Endothelial cell of umbilical vein (primary cell): Measurements from ENCODE around the gene CALN1. TPM values are rescaled to one million over a fixed set of nuclear protein-coding genes. Genes with fewer than 3 reads are reported as not detected.
"Not testable (repeated sequence)": the region's sequence is repeated elsewhere in the genome, so short reads cannot be mapped to it uniquely, and the experiment has no call there.

Source experiments
- BruUV-seq: library from RNA; stranded (reverse); fragments of 400-500 nt; replicated peaks from 2 replicates; lab custom pipeline; 2021; lab: Mats Ljungman, UMichigan
- CTCF ChIA-PET: fragments of 300-600, 350-600 bp; sonication (Branson Sonifier 250); formaldehyde crosslinking; loops from one replicate; lab custom pipeline; 2021; ENCODE audit warnings: antibody characterized with exemption, inconsistent platforms; lab: Charles Lee
- POLR2A ChIA-PET: fragments of 300-600, 350-600 bp; sonication (Branson Sonifier 250); formaldehyde crosslinking; loops from one replicate; lab custom pipeline; 2021; ENCODE audit warnings: antibody characterized with exemption, inconsistent platforms; lab: Charles Lee
- DNase-seq: peaks from one replicate; pipeline ENCODE4 v3.0.0-alpha.2; 2011; ENCODE audit warnings: low read depth, low spot score
- FAIRE-seq: peaks from 2 replicates; lab custom pipeline; 2011; peaks lifted over from hg19 to GRCh38; lab: Jason Lieb, UNC
- H2AFZ ChIP-seq: 2 replicates; pipeline ENCODE4 v1.6.0; 2012; ENCODE audit warnings: low read depth, low read length, control low read depth, inconsistent platforms
- H3K27ac ChIP-seq: 2 replicates; pipeline ENCODE4 v1.5.1; 2011; ENCODE audit warnings: low read depth, mild to moderate bottlenecking, control low read depth, low read length, moderate library complexity; ENCODE audit not compliant: insufficient read depth
- H3K27me3 ChIP-seq, 2 experiments: 2 replicates each; pipeline versions ENCODE4 v1.6.0 to v1.6.1; 2011; ENCODE audit warnings: low read length in 2 of 2, mixed read lengths in 1 of 2; ENCODE audit not compliant: control insufficient read depth in 2 of 2, insufficient read depth in 2 of 2
- H3K36me3 ChIP-seq, 2 experiments: 2 replicates in 1 of 2; 3 replicates in 1 of 2; pipeline ENCODE4 v1.5.1; 2011; ENCODE audit warnings: low read length in 2 of 2, mild to moderate bottlenecking in 1 of 2, moderate library complexity in 1 of 2; ENCODE audit not compliant: control insufficient read depth in 2 of 2, insufficient read depth in 2 of 2; ENCODE audit errors: extremely low read depth in 1 of 2
- H3K4me1 ChIP-seq: 3 replicates; pipeline ENCODE4 v1.5.1; 2011; ENCODE audit warnings: mild to moderate bottlenecking, low read length; ENCODE audit not compliant: control insufficient read depth, insufficient read depth; ENCODE audit errors: extremely low read depth
- H3K4me2 ChIP-seq: 2 replicates; pipeline ENCODE4 v1.6.1; 2011; ENCODE audit warnings: low read length, control low read depth, mixed read lengths; ENCODE audit not compliant: insufficient read depth
- H3K4me3 ChIP-seq, 3 experiments: fragments of 200-600 bp in 1 of 3; sonication (generic), shearing (Covaris generic) in 1 of 3; replicated peaks in 1 of 3; 2 replicates each; pipeline ENCODE4 v1.5.1; 2011 to 2016; ENCODE audit warnings: control low read depth in 3 of 3, low read length in 3 of 3, mild to moderate bottlenecking in 2 of 3, inconsistent platforms in 1 of 3, low read depth in 1 of 3, moderate library complexity in 1 of 3; ENCODE audit not compliant: insufficient read depth in 1 of 3
- H3K79me2 ChIP-seq: 2 replicates; pipeline ENCODE4 v1.6.0; 2012; ENCODE audit warnings: low read length, inconsistent platforms; ENCODE audit not compliant: control insufficient read depth, insufficient read depth
- H3K9ac ChIP-seq: replicated peaks from 2 replicates; pipeline ENCODE3; 2011; ENCODE audit warnings: low read length, control low read depth; ENCODE audit not compliant: insufficient read depth; ENCODE audit errors: extremely low read depth
- H3K9me1 ChIP-seq: replicated peaks from 3 replicates; pipeline ENCODE4 v1.6.0; 2011; ENCODE audit warnings: mild to moderate bottlenecking, low read length; ENCODE audit not compliant: control insufficient read depth, insufficient read depth; ENCODE audit errors: extremely low read depth
- H3K9me3 ChIP-seq: replicated peaks from 2 replicates; pipeline ENCODE4 v1.5.1; 2012; ENCODE audit warnings: low read length, inconsistent platforms; ENCODE audit not compliant: control insufficient read depth, insufficient read depth
- H4K20me1 ChIP-seq: replicated peaks from 2 replicates; pipeline ENCODE3; 2011; ENCODE audit warnings: mild to moderate bottlenecking, low read length; ENCODE audit not compliant: control insufficient read depth, insufficient read depth; ENCODE audit errors: extremely low read depth
- EZH2 ChIP-seq: IDR thresholded peaks from 2 replicates; pipeline ENCODE4 v1.6.1; 2012; ENCODE audit warnings: borderline replicate concordance, low read depth, mild to moderate bottlenecking, moderate library complexity, low read length, inconsistent platforms; ENCODE audit not compliant: severe bottlenecking
- FOS ChIP-seq: IDR thresholded peaks from 2 replicates; pipeline ENCODE4 v1.6.1; 2011; ENCODE audit warnings: mild to moderate bottlenecking, low read length, moderate library complexity, borderline replicate concordance; ENCODE audit not compliant: insufficient read depth
- POLR2A ChIP-seq: IDR thresholded peaks from 2 replicates; pipeline ENCODE4 v1.6.1; 2012; ENCODE audit warnings: low read depth, mild to moderate bottlenecking, control low read depth, low read length
- dilution Hi-C: fragments of 300-500 bp; cut with MboI; formaldehyde crosslinking; loops from one replicate; pipeline ENCODE4 v1.15.0; 2019; ENCODE audit warnings: low sequenced_read_pairs; ENCODE audit not compliant: extremely low pct_ligation_motif_present
- intact Hi-C: fragments of 100-400 bp; cut with micrococcal nuclease; formaldehyde crosslinking; loops from one replicate; pipeline ENCODE4 v1.10.0; 2022
- polyA plus RNA-seq, 4 experiments: library from polyadenylated mRNA; depleted of rRNA in 3 of 4; stranded (reverse) in 3 of 4; unstranded in 1 of 4; fragments of >200 nt; gene quantifications; 2 replicates each; pipeline versions ENCODE4 v1.2.1 to v1.2.3, GENCODE V29; 2011 to 2012; ENCODE audit warnings: missing spikeins in 1 of 4
- total RNA-seq: library from RNA; stranded (reverse); gene quantifications from 2 replicates; pipeline ENCODE4 v1.2.3, GENCODE V29; 2021

CALN1 gene
- total and polyA plus RNA-seq, 2 donors (not counting 3 experiments of a cell fraction or from before 2014, with no cell fraction given), result not detected

DNA sequence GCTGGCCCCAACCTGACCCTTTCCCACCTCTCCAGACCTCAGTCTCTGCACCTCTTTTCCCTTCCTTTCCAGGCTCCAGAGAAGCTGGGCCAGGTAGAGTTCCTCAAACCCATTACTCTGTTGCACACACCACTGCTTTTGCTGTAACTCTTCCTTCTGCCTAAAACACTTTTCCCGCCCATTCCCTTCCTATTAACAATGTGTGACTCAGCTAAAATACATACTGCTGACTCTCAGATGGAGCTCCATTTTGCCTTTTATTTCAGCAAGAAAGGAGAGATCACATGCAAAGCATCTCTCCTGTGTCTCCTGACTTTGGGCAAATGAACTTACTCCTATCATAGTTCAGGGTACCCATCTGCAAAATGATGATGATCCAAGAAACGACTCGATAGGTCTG lies 201.0 kb downstream of the CALN1 start:
- intact Hi-C loops, result no loop called here
- TF ChIP-seq POLR2A (no peak), FOS (no peak), EZH2 (no peak)
- ChIA-PET CTCF (no interaction called here), POLR2A (interaction anchor here (0.7 kb wide), 1 partner anchor 230 kb away, joined by 4 read pairs; no protein-coding TSS in a partner anchor)
- H3K9me1 ChIP-seq, result no peaks in the 10 kb centered on the region
- H2AFZ ChIP-seq, result no peak overlapping the region
- H3K27ac ChIP-seq, result no peak overlapping the region
- H3K36me3 ChIP-seq, result no peaks in the 10 kb centered on the region
- no TSS peak for BruUV-seq
- H3K27me3 ChIP-seq, result no peaks in the 10 kb centered on the region
- dilution Hi-C loops, result no loop called here
- H3K4me2 ChIP-seq, result no peak overlapping the region
- H3K4me1 ChIP-seq, result no peaks in the 10 kb centered on the region
- FAIRE-seq (no peak), DNase-seq (no peak)
- H3K9ac ChIP-seq, result no peak overlapping the region
- H3K79me2 ChIP-seq, result no peaks in the 10 kb centered on the region
- H3K4me3 ChIP-seq, result no peak overlapping the region
- no peaks in the 10 kb centered on the region for H3K9me3 ChIP-seq
- H4K20me1 ChIP-seq, result no peaks in the 10 kb centered on the region

DNA sequence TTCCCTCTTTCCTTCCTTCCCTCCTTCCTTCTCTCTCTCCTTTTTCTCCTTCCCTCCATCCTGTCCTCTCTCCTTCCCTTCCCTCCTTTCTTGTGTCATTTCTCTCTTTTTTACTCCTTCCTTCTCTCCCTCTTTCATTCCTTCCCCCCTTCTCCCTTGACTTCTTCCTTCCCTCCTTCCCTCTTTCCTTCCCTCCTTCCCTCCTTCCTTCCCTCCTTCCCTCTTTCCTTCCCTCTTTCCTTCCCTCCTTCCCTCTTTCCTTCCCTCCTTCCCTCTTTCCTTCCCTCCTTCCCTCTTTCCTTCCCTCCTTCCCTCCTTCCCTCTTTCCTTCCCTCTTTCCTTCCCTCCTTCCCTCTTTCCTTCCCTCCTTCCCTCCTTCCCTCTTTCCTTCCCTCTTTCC lies 203.1 kb downstream of the CALN1 start:
- POLR2A ChIA-PET, FAIRE-seq, H3K4me3 ChIP-seq, H3K9ac ChIP-seq, dilution Hi-C loops, CTCF ChIA-PET, H3K79me2 ChIP-seq, DNase-seq, H3K27me3 ChIP-seq, H3K36me3 ChIP-seq, H4K20me1 ChIP-seq, intact Hi-C loops, H3K9me3 ChIP-seq, H2AFZ ChIP-seq, H3K4me1 ChIP-seq, BruUV-seq, H3K9me1 ChIP-seq, H3K27ac ChIP-seq, H3K4me2 ChIP-seq: not testable (repeated sequence)
